SKM-1 (cell line): ENCODE measurements around the gene SPINK2.
A peak's percentile ranks its signal among the peaks of the same experiment; 100 is the strongest.

Experiments used
- DNase-seq: peaks from one replicate; lab custom pipeline; 2025; ENCODE audit not compliant: unreplicated experiment; lab: John Stamatoyannopoulos, UW

Gene SPINK2, protein sequence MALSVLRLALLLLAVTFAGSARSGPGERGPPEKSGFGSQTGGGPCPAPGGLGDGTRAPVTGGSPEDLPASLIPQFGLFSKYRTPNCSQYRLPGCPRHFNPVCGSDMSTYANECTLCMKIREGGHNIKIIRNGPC

DNA sequence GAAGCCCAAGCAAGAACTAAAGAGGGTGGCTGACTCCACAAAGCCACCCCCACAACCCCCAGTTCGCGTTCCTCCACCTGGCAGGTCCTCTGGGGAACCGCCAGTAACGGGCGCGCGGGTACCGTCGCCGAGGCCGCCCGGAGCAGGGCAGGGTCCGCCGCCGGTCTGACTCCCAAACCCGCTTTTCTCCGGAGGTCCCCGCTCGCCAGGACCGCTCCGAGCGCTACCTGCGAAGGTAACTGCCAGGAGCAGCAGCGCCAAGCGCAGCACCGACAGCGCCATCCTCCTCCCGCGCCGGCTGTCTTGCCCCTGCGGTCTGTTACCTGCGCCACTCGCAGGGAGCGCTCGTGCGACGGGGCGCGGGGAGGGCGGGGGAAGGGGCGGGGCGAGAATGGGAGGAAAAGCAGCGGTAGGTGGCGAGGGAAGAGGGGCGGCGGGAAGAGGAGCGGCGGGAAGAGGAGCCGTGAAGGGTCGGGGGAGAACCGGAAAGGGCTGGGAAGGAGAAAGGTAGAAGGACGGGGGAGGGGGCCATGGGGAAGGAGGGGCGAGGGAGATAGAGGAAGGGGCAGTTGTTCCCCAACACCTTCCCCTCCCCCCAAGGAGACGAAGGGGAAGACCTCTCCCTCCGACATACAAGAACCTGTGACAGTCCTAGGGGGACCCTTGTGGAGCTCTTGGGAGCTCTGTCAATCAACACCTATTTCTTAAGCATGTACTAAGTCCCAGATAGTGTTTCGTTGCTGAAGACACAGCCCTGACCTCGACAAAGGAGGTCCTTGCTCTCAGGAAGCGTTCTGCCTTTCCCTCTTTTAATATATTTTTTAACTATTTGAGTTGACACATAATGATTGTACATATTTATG is at the start of gene SPINK2:
Gene SPINK2 (minus strand): TSS at position 321 of the 863 bp plus-strand sequence. CDS start 39 bp downstream, at position 282.
- no peak for DNase-seq

DNA sequence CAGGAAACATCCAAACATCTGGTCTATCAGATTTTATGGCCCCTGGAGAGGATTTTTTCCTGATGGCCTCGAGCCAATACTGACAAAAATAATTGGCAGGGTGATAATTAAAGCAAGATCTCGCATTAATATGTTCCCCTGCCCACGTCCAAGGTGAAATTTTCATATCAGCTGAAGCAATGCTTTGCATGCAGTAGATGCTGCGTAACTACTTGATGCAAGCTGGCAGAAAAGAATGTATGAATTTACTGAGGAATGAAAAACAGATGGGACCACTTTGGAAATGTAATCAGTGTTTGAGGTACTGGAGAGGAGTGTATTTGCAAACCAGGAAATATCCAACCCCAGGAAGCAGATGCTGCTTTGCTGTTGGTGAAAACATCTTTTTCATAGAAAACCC is 49.4 kb upstream of the SPINK2 start:
- no peak for DNase-seq

DNA sequence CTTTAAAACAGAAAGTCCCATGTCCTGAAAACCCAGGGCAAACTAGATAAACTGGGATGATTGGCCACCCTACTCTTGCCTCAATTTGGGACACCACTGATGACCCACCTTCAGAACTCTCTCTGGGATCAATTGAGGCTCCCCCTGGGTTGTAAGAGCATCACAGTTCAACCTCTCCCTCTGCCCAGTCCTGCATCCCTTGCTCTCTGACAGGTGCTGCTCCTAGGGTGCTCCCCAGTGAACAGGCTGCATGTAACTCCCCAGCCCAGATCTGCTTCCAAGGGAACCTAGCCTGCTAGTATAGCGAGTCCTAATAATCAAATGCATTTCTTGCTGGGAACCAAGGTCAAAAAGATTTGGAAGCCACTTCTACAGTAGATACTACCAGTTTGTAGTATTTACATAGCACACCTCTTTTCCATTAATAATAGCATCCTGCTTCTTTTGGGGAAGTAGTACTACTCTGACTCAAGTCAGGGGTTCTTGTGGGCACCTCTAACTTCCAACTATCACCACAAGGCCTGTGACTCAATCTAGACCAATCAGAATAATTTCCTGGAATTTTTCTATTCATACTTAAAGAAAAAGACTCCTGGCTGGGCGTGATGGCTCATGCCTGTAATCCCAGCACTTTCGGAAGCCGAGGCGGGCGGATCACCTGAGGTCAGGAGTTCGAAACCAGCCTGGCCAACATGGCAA is 42.1 kb upstream of the SPINK2 start:
- peak; percentile 36 for DNase-seq

DNA sequence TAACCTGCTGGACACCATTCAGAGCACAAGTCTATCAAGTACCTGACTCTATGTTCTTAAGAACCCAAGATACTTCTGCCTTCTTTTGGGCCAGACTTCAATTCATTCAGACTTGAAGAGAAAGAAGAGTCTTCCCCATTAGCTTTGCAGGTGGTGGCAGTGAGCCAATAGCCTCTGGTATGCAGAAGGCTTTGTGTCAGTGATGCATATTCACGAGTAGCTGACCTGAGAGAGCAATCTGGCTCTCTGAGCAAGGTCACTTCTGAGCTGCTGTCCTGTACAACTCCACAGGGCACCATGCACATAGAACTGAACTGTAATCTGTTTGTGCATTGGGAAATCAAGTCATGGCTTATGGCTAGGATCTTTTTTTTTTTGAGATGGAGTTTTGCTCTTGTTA is 39.9 kb upstream of the SPINK2 start:
- no peak for DNase-seq

DNA sequence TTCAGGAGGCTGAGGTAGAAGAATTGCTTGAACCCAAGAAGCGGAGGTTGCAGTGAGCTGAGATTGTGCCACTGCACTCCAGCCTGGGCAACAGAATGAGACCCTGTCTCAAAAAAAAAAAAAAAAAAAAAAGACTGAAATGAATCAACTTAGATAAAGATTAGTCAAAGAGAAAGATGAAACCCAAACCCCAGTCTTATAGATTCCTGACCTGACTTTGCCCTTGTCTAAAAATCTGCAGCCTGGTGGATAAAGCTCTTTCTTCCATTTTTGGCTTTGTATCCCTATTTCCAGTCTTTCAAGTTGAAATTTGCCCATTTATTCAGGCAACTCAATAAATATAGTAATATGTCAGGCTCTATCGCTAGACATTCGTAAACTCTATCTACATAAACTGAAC is 39.3 kb upstream of the SPINK2 start:
- no peak for DNase-seq

DNA sequence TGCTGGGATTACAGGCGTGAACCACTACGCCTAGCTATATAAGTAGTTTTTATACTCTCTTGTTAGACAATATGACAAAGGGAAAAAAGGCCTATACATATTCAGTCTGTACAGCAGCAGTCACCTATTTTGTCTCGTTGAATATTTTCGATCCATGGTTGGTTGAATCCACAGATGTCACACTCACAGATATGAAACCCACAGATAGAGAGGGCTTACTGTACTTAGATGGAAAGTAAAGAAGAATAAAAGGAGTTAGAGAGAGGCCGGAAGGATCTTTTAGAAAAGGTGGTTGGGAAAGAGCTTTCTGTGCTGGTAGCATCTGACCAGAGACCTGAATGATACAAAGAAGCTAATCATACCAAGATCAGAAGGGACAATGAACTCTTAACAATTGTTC is 38.3 kb upstream of the SPINK2 start:
- no peak for DNase-seq

DNA sequence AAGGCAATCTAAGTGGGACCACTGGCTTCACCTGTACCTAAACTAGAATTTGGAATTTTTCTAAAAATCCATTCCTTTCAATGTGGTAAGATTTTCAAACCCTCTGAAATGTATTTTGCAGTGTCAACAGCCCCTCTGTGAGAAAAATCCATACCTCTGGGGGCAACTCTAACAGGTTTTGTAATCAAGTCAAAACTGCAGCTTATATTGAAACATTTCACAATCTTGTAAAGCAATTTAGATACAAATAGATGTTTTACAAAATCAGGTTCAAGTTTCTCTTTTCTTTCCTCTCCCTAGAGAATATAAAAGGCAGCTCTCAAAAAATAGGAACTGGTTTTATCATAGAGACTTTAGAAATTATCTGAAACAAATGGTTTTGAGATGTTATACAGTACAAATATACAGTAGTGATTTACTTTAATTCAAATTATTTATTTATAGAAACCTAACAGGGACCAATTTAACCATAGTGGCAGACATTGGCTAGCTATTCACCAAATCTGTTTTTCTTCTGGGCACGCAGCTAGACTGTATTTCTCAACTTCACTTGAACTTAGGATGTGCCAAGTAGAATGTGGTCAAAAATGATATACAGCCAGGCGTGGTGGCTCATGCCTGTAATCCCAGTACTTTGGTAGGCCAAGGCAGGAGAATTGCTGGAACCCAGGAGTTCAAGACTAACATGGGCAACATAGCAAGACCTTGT is 36.3 kb upstream of the SPINK2 start:
- DNase-seq: no peak

DNA sequence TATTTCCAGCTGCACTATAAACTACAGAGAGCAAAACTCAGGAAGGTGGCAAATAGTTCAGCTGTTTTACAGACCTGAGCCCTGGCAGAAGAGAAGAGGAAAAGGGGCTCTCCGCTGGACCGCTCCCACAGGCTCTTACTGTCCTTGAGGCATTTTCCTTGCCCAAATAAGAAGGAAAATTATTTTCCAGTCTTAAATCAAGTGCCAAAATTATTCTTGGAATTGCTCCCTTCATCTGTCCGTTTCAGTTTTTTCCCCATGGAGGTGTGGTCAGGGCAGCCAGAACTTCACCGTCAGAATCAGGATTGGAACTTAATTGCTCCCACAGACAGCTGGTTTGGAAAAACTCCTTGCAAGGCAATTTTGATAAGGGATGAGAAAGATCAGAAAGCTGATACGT is 35.2 kb upstream of the SPINK2 start:
- no peak for DNase-seq

DNA sequence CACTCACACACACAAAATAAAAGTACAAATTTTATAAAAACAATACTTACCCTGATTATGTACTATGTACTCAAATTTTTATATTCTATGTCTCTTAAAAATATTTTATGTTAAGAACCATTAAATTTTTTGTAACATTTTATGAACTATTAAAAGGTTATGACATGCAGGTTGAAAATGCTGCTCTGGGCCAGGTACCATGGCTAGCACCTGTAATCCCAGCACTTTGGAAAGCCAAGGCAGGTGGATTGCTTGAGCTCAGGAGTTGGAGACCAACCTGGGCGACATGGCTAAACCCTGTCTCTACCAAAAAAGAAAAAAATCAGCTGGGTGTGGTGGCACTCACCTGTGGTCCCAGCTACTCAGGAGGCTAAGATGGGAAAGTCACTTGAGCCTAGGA is 29.4 kb upstream of the SPINK2 start:
- no peak for DNase-seq

DNA sequence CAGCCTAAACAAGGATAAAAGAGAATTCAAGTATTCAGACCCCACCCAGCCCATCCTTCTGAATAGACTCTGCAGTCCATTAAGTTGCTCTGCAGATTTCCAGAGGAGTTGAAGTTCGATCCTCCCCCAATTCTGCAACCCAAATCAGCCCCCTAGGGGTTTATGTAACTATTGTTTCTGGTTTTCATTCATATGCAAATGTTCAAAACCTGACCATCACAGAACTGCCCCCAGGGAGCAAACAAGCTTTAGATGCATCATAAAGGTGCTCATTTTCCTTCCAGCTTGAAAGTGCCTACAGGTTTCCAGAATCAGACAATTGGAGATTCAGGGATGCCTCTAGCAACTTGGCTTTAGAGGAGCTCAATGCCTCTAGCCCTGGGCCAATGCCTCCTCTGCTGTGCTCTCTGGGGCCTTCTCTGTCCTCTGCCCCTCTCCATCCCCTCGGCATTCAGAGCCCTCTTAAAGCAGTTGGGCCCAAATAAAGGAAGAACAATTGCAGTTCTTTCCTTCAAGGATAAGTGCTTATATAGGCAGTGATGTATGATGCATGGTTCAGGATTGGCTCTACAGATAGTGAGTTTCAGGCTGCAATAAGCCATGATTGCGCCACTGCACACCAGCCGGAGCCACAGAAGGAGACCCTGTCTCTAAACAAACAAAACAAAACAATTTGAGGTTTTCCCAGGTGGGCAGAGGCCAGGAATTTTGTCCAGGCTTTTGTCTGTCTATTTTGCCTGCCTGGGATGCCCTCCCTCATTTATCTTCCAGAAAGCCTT is 23.5 kb upstream of the SPINK2 start:
- DNase-seq: no peak

DNA sequence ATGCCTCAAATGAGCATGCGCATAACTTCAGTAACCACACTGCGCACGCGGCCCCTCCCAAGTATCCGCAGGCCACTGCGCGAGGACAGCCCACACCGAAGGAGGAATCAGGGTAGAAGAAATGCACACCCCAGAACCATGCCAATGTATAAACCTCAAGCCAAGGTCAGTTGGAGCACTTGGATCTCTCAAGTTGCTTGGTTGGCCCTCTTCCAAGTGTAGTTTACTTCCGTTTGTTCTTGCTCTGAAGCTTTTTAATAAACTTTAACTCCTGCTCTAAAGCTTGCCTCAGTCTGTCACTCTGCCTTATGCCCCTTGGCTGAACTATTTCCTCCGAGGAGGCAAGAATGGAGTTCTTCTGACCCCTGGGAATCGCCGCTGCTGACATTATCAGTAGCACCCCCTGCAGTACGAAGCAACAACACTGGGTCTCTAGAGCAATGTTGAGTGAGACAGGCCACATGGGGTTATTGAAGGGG is 22.0 kb upstream of the SPINK2 start:
- DNase-seq: no peak

DNA sequence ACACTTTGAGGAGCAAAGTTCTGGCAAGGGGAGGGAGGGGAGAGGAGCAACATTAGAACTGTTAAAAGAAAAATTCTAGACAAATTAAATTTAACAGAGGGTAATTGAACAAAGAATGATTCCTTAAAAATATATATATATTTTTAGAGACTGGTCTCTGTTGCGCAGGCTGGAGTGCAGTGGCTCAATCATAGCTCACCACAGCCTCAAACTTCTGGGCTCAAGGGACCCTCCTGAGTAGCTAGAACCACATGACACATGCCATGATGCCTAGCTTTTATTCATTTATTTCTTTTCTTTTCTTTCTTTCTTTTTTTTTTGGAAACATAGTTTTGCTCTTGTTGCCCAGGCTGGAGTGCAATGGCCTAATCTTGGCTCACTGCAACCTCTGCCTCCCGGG is 19.1 kb upstream of the SPINK2 start:
- DNase-seq: no peak

DNA sequence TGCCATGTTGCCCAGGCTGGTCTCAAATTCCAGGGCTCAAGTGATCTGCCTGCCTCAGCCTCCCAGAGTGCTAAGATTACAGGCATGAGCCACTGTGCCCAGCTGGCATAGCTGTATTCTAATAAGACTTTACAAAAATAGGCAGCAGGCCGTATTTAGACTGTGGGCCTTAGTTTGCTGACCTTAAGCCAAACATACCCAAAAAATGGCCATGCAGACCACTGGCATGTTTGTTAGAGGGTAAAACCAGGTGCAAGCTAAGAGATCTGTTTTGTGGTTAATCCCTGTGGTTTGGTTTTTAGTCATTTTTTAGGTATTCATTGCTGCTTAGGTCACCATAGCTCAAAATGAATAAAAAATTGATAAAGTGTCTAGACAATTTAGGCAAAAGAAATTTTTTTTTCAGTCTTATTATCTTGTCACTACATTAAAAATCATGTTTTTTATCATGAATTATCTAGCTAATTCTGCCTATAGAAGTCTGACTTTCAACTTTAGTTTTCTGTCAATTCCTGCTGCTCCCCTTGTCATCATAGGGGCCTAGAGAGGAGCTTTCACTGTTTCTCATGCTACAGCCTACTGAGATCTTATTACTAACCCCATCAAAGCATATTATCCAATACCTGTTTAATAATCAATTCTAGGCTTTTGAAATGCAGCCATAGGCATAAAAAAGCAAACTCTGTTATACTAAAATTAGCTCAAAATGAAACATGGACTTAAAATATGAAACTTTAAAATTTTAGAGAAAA is 7.5 kb upstream of the SPINK2 start:
- DNase-seq: no peak

DNA sequence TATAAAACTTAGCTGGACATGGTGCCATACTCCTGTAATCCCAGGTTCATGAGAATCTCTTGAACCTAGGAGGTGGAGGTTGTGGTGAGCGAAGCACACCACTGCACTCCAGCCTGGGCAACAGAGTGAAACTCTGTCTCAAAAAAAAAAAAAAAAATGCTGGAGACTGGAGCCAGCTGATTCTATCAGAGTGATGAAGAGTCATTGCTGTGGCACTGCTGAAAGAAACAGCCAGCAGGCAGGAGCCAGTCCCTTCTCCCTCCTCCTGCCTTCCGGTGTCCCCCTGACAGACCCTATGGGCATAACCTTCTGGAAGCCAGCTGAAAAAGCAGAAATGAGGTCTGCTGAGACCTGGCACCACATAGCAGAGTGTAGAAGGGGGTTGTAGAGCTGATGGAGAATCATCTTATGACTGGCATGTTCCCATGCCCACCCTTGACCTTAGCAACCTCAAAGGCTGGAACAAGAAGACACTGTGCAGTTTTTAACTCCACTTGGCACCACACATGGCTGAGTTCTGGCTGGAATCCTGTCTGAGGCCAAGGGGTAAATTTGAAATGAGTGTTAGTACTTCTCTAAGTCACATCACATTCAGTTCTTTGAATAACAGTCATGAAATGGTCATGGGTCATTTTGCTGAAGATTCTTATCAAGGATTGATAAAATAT is 2.6 kb upstream of the SPINK2 start:
- no peak for DNase-seq

DNA sequence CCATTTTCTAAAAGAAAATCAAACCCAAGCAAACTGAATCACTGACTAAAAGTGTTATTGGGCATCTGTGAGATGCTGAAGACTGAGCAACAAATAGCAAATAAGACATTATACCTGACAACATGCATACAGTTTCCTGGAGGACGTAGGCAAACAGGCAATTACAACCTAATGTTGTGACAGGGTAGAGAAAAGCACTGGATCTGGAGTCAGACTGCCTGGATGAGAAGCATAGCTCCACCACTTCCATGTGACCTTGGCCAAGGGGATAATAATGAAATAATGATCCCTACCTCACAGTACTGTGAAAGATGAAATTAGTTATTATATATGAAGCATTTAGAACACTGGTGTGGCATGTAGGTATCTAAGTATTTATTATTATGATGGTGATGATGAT is 2.7 kb downstream of the SPINK2 start:
- no peak for DNase-seq

DNA sequence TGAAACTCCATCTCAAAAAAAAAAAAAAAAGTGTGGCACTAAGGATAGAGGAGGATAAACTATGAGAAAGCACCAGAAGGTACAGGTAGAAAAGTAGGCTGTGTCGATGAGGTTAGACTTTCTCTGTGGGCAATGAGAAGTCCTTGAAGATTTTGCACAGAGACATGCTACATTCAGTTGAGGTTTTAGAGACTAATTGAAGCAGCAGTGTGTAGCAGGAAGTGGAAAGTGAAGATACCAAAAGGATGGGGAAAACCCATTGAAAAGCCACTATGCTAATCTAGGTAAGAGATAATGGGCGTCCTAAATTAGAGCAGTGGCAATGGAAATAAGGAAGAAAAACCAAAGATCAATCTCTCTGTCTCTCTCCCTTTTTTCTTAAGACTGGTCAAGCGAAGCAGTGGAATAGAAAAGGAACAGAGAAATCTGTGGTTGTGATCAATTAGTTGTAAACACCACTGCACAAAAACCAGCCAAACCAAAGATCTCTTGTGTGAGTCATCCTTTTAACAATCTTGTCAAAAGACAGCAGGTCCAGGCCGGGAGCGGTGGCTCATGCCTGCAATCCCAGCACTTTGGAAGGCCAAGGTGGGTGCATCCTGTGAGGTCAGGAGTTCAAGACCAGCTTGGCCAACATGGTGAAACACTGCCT is 3.5 kb downstream of the SPINK2 start:
- DNase-seq: no peak

DNA sequence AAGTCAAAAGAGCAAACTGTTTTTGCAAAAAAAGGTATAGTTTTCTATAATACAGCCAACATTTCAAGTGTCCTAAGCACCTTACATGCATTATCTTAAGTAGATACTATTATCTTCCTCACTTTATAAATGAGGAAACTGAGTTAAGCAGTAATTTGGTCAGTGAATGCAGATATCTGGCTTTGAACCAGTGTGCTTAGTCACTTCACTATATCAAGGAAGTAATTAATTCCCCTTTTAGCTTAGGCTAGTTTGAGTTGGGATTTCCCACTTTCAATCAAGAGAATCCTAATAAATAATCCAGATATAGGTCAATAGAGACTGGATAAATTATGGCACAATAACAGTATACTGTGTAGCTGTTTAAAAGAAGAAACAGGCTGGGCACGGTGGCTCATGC is 14.8 kb downstream of the SPINK2 start:
- DNase-seq: no peak

DNA sequence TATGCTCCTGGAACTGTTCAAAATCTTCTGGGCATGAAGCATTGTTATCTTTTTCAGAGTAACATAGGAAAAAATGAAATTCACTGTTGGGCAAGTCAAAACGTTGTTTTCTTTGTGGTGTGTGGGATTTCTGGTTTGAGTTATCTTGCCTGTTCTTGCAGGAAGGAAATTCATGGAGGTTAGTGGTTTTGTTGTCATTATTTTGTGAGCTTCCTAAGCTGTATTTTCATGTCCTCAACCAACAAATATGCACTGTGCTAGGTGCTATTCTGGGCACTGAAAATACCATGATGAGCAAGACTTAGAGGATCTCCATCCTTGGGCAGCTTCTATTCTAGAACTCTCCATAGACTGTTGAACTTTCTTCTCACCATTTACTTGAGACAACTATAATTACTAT is 16.9 kb downstream of the SPINK2 start:
- no peak for DNase-seq

DNA sequence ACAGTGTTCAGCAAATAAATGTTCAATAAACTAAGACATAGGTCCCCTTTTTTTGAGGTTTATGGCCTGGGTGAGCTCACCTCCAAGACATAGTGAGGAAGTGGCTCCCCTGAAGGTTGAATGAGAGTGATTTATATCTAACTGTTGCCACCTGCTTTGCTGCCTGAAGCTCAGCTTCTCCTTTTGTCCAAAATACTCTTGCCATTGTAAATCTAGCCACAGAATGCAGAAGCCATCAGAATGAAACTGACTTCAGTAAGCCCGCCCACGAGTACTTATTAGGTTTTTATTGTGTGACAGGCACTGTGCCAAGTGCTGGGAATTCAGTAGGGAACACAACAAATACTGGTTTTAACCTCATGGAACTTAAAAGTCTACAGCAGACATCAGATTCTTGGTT is 18.0 kb downstream of the SPINK2 start:
- DNase-seq: no peak
